ENCODE results near the gene ADAMTSL1.

- no peak for TF ChIP-seq CTCF (IDR thresholded peaks at IDR 0.05; ENCODE audit: insufficient read depth, low read length)
- TF ChIP-seq POLR2AphosphoS5 (IDR thresholded peaks at IDR 0.05; ENCODE audit: low read depth): no peak
- TF ChIP-seq SPI1 (IDR thresholded peaks at IDR 0.05; ENCODE audit: borderline replicate concordance, low read depth): no peak
These were observed 186.0 kb downstream of the ADAMTSL1 start for GRCh38 chr9:18660001-18660400.

Measured in HL-60 (cell line).